DMS 273 treated with DMSO at 0.1 percent for 48 hours (cell line): ENCODE data around the gene IDH2.
A peak's percentile ranks its signal among the peaks of the same experiment; 100 is the strongest.
"Not testable (repeated sequence)": the region's sequence is repeated elsewhere in the genome, so short reads cannot be mapped to it uniquely, and the experiment has no call there.

Source experiments
- DNase-seq: peaks from one replicate; lab custom pipeline; 2025; lab: John Stamatoyannopoulos, UW

IDH2 gene

DNA sequence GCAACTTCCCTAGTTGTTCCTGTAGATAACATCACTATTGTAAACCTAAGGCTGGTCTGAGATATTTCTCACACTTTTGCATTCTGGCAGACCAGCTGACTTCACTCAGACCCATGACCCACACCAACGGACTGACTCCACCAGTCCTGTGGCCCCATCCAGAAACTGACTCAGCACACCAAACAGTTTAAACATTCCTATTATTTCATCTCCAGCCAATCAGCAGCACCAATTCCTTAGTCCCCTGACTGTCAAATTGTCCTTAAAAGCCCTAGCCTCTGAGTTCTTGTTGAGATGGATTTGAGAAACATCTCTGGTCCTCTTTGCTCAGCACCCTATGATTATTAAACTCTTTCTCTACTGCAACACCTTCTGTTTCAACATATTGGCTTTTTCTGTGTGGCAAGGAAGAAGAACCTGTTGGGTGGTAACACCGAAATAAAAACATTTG lies 12.2 kb upstream of the IDH2 start:
- DNase-seq: no peak

DNA sequence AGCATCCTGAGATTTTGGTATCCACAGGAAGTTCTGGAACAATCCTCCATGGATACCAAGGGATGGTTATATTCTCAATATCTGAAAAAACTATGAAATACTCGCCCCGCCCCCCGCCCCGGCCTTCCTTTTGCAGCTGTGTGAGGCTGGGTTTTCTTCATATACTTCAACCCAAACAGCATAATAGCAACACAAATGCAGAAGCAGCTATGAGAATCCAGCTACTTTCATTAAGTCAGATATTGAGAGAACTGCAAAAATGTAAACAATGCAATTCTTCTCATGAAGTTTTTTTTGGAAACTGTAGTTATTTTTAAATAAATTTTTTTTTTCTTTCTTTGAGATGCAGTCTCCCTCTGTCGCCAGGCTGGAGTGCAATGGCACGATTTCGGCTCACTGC lies 10.9 kb upstream of the IDH2 start:
- DNase-seq: no peak

DNA sequence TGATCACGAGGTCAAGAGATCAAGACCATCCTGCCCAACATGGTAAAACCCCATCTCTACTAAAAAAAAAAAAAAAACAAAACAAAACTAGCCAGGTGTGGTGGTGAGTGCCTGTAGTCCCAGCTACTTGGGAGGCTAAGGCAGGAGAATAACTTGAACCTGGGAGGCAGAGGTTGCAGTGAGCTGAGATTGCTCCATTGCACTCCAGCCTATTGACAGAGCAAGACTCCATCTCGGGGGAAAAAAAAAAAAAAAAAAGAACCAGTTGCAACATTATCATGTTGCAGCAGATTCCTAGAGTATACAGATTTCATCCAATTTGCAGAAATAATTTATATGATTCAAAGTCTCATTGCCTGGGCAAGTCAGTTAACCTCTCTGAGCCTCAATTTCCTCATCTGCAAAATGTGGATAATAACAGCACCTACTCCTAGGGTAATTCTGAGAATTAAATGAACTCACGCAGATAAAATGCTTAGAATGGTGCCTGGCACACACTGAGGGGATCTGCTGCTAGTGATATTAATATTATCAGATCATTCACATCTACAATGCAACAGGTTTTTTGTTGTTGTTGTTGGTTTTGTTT lies 7.0 kb upstream of the IDH2 start:
- not testable (repeated sequence) for DNase-seq

DNA sequence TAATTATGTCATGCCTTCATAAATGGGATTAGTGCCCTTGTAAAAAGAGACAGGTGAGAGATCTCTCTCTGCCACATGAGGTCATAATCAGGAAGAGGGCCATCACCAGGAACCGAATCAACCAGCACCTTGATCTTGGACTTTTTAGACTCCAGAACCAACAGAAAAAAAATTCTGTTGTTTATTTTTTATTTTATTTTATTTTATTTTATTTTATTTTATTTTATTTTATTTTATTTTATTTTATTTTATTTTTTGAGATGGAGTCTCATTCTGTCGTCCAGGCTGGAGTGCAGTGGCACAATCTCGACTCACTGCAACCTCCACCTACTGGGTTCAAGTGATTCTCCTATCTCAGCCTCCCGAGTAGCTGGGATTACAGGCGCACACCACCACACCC lies 5.8 kb upstream of the IDH2 start:
- DNase-seq: not testable (repeated sequence)

DNA sequence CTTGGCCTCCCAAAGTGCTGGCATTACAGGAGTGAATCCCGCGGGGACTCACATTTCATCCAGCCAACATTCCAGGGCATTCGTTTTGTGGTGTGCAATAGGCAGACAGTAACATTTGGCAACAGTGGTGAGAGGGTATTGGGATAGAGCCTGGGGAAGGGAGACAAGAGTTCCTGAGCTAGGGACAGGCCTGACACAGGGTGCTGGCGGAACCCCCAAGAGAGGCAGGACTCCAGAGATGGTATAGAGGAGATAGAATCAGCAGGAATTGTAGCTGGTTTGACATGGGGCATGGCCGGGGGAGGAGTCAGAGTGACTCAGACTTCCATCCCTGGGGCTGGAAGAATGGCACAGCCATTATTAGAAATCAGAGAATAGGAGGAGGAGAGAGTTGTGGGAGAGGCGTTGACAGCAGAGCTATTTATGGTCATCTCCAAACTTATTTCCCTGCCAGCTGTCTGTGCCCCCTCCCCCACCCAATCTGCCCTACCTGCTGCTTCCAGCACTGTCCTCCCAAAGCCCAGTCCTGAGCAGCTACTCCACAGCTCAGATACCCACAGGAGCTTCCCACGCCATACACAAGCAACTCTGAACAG lies 4.4 kb upstream of the IDH2 start:
- DNase-seq: peak; percentile 51

DNA sequence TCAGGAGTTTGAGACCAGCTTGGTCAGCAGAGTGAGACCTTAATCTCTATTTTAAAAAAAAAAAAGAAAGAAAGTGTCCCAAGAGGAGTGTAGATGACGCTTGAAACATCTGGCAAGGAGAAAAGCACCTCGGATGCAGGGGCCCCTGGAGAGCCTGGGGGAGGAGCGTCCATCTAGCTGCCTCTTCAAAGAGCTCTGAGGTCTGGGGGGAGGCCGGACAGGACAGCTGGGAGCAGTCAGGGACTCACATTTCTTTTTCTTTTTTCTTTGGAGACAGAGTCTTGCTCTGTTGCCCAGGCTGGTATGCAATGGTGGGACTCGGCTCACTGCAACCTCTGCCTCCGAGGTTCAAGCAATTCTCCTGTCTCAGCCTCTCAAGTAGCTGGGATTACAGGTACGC lies 3.3 kb upstream of the IDH2 start:
- no peak for DNase-seq

DNA sequence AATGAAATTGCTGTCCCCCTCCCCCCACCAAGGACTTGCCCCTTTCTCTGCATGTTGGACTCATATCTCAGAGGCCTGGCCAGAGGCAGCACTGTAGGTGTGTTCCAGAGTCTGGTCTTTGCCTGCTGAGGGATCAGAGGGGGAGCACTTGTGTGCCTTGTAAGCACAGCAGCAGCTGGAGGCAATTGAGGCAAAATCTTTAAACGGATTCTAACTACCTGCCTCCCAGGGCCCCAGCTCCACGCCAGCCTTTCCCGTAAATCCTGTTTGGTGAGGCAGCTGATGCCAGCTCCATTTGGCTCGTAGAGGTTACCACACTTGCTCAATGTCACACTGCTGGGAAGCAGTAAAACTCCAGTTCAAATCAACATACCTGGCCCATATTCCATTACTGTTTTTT lies 2.3 kb upstream of the IDH2 start:
- no peak for DNase-seq

DNA sequence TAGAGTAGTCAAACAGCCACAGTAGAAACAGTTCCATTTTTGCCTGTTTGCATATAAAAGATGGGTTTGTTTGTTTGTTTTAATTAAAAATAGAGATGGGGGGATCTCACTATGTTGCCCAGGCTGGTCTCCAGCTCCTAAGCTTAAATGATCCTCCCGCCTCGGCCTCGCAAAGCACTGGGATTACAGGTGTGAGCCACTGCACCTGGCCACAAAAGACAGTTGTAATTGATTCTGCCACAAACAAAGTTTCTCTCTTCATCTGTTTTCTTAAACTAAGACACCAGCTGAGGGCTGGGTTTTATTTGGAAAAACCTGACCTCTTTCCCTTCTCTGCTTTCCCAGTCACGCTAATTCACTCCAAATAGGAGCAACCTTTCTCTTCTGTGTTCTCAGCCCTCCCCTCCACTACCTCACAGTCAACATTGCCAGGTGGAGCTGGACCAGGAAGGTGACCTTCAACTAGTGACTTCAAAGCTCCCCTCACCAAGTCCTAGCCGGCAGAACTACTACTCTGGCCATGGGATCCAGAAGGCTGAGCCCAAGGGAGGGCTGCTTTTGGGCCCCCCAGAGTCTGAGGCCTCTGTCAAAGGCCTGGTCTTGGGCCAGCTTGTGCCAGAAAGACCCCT lies 1.5 kb upstream of the IDH2 start:
- no peak for DNase-seq

DNA sequence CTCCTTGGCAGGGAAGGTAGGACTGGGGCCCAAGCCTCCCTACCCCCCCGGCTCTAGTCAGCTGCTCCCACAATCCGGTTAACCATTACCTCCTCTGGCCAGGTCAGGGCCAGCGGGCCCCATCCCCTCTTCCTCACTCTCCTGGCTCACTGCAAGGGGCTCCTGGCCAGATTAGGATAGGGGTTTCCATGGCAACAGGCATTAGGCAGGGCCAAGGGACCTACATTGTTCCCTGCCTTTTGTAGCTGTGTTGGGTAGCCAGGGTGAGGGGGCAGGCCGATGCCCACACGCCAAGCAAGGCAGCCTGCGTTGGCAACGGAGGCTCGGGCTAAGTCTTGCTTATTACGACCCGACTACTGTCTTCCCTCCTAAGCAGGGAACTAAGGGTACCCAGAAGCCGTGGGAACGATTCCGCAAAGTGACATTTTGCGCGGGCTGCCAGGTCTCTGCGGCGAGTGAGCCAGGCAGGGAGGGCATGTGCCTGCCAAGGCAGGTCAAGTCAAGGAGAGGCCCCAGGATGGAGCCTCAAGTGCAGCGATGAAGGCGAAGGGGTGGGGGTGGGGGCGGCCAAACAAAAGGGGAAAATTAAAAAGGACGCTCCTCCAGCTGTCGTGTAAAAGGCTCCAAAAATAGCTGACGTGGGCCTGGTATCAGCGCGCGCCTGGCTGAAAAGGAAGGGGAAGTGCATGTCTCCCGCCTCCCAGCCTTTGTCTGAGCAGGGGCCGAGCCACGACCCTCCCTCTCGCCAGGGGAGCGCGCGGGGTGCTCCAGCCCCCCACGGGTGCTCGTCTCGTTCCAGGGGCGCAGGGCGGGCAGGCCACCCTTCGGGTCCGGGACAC lies 919 bp downstream of the IDH2 start:
- DNase-seq: no peak

DNA sequence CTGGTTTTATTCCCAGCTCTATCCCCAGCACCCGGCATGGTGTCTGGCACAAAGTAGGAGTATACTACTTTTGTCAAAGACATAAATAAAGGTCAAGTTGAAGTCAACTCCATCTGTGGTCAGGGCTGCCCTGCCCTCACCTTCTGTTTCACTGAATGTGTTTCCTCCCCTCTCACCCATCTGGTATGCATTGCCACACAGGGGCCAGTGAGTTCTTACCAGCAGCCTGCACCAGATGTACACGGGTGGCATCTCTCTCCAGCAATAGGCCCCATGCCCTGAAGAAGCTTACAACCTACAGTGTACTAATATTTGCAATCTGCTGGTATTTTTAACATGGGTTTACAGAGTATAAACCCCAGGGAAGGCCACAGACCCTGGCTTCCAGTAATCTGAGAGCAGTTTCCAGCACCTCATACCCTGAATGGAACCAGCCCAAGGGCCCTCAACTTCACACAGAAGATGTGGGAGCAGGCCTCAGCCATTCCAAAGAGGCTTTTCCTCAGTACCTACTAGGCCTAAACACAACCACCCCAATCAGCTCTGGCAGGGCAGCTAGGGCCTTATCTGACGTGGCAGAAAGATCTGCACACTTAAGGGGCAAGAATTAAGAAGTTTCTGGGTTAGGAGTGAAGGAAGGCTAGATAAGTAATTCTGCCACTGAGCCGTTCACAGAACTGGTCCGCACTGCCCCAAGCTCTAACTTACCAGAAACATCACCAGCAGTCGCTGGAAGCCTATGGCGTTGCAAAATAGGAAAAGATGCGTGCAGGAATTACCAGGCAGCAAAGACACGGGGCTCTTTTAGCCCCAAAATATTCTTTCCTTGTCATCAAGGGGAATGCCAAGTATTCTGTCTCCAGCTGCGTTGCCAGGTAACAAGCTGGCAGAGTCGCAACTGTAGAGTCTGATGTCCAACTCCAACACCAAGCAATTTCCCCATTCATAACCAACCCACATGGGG lies 2.1 kb downstream of the IDH2 start:
- peak; percentile 40 for DNase-seq

DNA sequence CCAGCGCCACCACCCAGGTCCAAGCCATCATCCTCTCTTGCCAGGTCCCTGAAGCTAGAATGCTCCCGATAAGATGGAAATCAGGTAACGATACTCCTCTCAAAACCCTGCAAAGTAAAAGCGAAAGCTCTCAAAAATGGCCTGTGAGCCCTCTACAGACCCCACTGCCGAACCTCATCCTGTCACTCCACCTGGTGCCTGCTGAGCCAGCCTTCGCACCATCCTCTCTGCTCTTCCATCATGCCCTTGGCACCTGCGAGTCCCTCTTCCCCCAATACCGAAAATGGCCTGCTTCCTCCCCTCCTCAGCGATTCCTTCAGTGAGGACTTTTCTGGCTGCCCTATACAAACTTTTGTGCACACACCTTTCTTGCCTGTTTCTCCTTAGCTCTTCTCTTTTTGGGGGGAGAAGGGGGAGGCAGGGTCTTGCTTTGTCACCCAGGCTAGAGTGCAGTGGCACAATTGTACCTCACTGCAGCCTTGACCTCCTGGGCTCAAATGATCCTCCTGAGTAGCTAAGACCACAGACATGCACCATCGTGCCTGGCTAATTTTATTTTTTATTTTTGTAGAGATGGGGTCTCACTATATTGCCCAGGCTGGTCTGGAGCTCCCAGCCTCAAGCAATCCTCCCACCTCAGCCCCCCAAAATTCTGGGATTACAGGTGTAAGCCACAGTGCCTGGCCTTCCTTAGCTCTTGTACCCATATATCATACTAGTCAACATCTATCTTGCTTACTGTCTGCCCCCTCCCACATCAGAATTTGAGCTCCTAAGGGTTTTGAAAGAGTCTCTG lies 3.0 kb downstream of the IDH2 start:
- DNase-seq: no peak

DNA sequence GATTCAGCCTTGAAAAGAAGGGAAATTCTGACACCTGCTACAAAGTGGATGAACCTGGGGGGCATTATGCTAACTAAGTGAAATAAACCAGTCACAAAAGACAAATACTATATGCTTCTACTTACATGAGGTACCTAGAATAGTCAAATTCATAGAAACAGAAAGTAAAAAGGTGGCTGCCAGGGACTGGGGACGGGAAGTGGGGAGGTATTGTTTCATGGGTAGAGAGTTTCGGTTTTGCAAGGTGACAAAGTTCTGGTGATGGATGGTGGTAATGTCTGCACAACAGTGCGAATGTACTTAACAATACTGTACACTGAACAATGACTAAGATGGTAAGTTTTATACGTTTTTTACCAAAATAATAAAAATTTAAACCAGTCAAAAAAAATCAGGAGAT lies 4.8 kb downstream of the IDH2 start:
- DNase-seq: no peak

DNA sequence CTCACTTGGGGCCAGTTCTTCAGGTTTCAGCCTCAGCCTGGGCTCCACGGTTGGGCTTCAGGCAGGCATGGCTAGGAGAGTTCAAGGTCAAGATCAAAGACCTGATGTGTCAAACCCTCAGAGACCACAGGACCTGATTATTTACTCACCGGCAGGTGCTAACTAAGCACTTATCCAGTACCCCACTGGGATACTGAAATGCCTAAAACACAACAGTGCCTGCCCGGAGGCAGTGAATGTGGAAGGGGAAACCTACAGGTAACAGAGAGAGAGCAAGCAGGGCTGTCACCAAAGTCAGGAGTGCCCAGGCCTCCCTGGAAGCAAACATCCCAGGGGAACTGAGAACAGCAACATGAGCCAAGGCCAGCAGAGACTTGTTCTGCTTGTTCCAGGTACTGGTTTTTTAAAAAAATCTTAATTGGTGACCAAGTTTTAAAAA lies 6.7 kb downstream of the IDH2 start:
- no peak for DNase-seq

DNA sequence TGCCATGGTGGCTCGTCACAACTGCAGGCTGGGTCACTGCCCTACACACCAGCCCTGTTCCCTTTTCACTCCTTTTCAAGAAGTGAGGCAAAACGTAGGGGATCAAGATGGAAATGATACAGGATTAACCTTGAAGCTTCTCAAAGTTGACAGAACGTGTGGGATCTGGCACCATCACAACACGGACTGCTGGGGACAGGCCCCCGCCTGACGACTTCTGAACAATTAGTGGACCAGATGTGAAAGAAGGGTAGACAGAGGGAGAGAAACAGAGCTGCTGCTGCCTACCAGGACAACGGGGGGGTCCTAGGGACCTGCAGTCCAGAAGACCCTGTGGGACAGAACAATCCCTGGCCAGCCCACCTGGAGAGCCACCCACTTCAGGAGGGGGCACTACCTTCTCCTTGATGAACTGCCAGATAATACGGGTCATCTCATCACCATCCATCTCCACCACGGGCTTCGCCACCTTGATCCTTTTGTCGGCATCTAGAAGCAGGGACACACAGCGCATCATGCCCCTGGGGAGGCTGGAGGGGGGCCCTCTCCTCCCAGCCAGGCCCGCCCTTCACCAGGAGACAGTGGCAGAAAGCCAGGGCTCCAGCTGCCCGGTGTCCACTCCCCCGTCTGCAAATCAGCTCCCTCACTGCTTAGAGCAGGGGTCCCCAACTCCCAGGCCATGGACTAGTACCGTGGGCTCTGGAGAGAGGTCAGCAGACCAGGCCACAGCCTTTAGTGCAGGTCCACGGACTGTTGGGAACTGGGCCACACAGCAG lies 10.9 kb downstream of the IDH2 start:
- no peak for DNase-seq

DNA sequence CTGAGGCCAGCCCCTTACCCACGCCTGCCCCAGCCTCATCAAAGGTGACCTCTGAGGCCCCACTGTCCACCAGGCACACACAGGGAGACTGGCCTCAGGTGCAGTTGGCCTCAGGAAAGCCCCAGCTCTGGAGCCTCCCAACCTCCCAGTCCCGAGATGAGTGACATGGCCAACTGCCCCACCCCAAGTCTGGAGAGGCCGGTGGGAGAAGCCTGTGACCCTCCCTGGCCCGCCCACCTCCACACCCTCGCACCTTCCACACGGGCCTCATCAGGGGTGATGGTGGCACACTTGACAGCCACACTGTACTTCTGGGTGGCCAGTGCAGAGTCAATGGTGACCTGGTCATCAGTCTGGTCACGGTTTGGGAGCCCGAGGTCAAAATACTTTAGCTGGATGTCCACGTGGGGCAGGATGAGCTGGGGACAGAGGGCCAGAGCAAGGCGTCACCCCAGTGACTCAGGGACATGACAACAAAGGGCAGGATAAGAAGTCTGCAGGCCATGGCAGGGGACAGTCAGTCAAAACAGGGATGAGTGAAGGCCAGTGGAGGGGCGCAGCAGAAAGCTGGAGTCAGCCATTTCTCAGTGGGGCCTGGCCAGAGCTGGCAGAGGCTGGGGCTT lies 11.9 kb downstream of the IDH2 start:
- DNase-seq: no peak

DNA sequence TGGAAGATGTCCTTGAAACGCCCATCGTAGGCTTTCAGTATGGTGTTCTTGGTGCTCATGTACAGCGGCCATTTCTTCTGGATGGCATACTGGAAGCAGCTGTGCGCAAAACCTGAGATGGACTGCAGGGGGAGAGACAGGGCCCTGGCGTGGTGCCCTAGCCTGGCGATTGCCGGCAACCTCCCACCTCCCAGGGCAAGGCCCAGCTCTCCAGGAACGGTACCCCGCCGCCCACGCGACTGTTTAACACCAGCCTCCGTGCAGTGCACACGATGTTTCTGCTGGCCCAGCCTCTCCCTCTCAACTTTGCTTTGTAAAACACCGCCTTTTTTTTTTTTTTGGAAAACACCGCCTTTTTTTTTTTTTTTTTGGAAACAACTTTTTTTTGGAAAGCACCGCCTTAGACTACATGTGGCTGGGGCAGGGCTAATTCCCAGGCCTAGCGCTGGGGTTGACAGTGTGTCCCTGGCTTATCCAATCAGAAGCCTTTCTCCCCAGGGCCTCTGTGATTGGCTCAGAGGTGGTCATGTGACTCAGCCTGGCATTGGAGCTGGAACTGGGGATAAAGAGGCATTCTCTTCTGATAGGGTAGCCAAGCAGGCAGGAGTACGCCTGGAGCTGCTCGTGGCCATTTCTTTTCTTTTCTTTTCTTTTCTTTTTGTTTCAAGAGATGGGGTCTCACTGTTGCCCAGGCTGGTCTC lies 14.7 kb downstream of the IDH2 start:
- DNase-seq: no peak

DNA sequence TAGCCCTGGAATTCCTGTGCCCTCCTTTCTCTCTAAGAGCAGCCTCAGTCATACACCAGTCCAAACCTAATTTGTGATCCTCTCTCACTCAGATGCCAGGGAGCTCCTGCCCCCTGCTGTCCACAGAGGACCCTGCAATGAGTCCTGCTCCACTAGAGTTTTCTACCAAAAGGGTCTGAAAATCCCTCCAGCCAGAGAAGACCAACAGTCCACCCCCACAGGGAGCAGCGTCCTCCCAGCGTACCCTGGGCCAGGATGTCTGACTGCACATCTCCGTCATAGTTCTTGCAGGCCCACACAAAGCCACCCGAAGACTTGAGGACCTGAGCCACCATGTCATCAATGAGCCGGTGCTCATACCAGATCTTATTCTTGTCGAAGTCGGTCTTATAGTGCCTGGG lies 15.4 kb downstream of the IDH2 start:
- no peak for DNase-seq

DNA sequence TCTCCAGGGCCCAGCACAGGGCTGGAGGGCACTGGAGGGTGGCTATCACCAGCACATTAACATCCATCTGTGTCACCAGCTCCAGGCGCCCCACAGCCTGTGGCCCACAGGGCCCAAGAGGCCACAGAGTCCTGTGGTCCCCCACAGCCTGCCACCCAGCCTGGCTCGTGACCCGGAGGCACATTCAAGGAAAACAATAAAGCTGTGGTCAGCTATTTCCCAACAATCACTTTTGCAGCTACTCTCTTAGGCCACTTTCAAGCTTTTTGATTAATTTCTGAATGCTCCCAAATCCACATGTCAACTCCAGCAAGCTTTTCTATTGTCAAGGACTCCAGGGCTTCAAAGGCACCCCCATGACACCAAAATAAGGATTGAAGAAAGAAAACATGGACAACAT lies 16.7 kb downstream of the IDH2 start:
- DNase-seq: no peak

DNA sequence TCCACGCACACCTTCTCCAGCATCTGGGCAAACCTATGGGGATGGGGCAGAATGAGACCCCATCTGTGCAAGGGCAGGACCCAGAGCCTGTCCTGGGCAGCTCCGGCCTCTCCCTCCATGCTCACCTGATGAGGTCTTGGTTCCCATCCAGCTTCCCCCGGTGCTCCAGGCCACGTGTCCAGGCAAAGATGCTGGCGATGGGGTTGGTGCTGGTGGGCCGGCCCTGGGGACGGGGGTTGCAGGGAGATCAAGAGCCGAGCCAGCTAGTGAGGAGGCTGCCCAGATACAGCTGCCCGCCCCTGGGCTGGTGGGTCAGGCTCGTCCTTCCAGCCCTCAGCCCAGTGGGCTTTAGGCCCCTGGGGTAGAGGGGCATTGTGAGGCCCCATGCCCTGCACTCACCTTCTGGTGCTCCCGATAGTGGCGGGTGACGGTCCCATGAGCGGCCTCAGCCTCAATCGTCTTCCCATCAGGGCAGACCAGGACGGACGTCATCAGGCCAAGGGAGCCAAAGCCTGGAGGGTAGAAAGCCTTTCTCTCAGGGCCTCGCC lies 17.3 kb downstream of the IDH2 start:
- DNase-seq: no peak
